ENCODE measurements around the gene CBX8.

CBX8 gene

DNA sequence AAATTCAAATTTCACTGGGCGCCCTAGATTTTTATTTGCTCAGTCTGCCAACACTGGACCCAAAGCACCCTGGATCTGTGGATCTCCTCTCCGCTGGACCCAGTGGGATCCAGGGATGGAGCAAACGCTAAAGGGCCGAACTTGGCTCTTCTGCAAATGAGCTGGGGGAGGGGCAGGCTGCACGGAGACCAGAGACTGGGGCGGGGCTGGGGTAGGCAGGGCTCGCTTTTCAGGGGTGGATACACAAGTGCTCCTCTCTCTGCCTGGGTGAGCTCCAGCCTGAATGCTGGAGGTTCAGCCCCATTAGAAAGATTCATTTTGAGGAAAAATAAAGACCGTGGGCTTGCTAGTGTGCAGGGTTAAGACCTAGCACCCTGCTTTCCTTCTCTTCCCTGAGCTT is 33.4 kb upstream of the CBX8 start:
- Histone ChIP-seq H3K27me3 (peaks cover 77% of the 10 kb centered on the region), H3K4me3 (ENCODE audit: low read depth in 1 of 2, low read length in 1 of 2) (no peak overlapping the region), H3K36me3 (peaks cover 28% of the 10 kb centered on the region), H3K4me1 (ENCODE audit: control insufficient read depth in 1 of 2, insufficient read depth in 1 of 2, low read depth in 1 of 2, low read length in 1 of 2) (peaks cover 20 to 30% of the 10 kb centered on the region in 2 experiments), H3K27ac (no peak overlapping the region), H3K9me3 (no peaks in the 10 kb centered on the region)
- TF ChIP-seq, protein P1, sequence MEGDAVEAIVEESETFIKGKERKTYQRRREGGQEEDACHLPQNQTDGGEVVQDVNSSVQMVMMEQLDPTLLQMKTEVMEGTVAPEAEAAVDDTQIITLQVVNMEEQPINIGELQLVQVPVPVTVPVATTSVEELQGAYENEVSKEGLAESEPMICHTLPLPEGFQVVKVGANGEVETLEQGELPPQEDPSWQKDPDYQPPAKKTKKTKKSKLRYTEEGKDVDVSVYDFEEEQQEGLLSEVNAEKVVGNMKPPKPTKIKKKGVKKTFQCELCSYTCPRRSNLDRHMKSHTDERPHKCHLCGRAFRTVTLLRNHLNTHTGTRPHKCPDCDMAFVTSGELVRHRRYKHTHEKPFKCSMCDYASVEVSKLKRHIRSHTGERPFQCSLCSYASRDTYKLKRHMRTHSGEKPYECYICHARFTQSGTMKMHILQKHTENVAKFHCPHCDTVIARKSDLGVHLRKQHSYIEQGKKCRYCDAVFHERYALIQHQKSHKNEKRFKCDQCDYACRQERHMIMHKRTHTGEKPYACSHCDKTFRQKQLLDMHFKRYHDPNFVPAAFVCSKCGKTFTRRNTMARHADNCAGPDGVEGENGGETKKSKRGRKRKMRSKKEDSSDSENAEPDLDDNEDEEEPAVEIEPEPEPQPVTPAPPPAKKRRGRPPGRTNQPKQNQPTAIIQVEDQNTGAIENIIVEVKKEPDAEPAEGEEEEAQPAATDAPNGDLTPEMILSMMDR (IDR thresholded peaks at IDR 0.05) = no peak

DNA sequence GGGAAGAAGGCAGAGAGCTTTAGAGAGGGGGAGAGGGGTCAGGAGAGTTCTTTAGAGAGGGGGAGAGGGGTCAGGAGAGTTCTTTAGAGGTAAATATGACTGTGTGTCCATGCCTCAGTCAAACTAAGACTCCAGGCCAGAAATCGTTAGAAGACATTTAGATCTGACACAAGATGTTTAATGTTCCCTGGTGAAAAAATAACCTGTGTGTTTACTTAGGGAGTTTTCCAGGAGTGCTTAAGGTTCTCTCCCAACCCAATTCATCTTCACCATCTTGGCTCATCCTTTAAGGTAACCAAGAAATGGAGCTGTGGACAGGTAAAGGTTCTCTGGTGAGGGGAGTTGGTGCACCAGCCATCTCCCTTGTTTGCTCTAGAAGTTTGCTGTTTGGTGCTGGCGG is 32.6 kb upstream of the CBX8 start:
- Histone ChIP-seq H3K36me3 (peaks cover 19% of the 10 kb centered on the region), H3K27ac (no peak overlapping the region), H3K4me3 (ENCODE audit: low read depth in 1 of 2, low read length in 1 of 2) (no peak overlapping the region), H3K9me3 (no peaks in the 10 kb centered on the region), H3K27me3 (peaks cover 86% of the 10 kb centered on the region), H3K4me1 (ENCODE audit: control insufficient read depth in 1 of 2, insufficient read depth in 1 of 2, low read depth in 1 of 2, low read length in 1 of 2) (peaks cover 20 to 30% of the 10 kb centered on the region in 2 experiments)
- TF ChIP-seq, protein P1 (IDR thresholded peaks at IDR 0.05) = no peak

- no peak overlapping the region for H3K4me3 ChIP-seq (ENCODE audit: low read depth in 1 of 2, low read length in 1 of 2)
- TF ChIP-seq, protein P1 (IDR thresholded peaks at IDR 0.05) = no peak
- no peaks in the 10 kb centered on the region for H3K9me3 ChIP-seq
- H3K27me3 ChIP-seq = peaks cover 90% of the 10 kb centered on the region
- peaks cover 20 to 30% of the 10 kb centered on the region in 2 experiments for H3K4me1 ChIP-seq (ENCODE audit: control insufficient read depth in 1 of 2, insufficient read depth in 1 of 2, low read depth in 1 of 2, low read length in 1 of 2)
- H3K36me3 ChIP-seq = peaks cover 15% of the 10 kb centered on the region
- H3K27ac ChIP-seq = no peak overlapping the region
Observed at GRCh38 chr17:79829004-79829403, 32.1 kb upstream of the CBX8 start.

DNA sequence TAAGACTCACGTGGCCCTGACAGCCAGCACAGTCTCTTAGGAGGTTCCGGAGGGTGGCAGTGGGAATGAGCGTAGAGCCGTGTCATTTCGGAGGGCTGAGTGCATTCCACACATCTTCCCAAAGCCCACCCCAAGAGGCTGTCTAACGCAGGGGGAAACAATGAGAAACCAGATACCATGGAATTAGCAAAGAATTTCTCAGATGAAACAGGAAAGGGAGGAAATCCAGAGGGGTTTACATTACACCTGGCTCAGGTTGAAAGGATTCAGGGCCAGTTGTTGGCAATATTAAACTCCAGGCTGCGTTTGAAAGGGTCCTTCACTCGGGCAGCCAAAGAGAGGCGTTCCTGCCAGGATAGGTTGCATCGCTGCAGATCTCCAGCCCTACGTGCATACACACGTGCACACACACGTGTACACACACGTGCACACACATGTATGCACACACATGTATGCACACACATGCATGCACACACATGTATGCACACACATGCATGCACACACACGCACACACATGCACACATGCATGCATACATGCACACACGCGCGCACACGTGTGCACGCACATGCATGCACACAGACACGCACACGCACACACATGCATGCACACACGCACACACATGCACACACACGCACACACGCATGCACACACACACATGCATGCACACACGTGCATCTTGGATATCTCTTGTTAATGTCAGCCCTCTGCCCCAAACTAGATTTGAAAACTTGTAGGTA is 30.1 kb upstream of the CBX8 start:
- Histone ChIP-seq H3K27ac (no peak overlapping the region), H3K4me3 (ENCODE audit: low read depth in 1 of 2, low read length in 1 of 2) (no peak overlapping the region), H3K27me3 (peaks cover 100% of the 10 kb centered on the region), H3K4me1 (ENCODE audit: control insufficient read depth in 1 of 2, insufficient read depth in 1 of 2, low read depth in 1 of 2, low read length in 1 of 2) (peaks cover 10 to 16% of the 10 kb centered on the region in 2 experiments), H3K9me3 (no peaks in the 10 kb centered on the region), H3K36me3 (no peaks in the 10 kb centered on the region)
- TF ChIP-seq, protein P1 (IDR thresholded peaks at IDR 0.05) = no peak

GRCh38 chr17:79826204-79826680 is 29.4 kb upstream of the CBX8 start:
- no peak overlapping the region for H3K27ac ChIP-seq
- TF ChIP-seq, protein P1 (IDR thresholded peaks at IDR 0.05) = no peak
- H3K36me3 ChIP-seq = no peaks in the 10 kb centered on the region
- H3K4me3 ChIP-seq (ENCODE audit: low read depth in 1 of 2, low read length in 1 of 2) = no peak overlapping the region
- H3K4me1 ChIP-seq (ENCODE audit: control insufficient read depth in 1 of 2, insufficient read depth in 1 of 2, low read depth in 1 of 2, low read length in 1 of 2) = peaks cover 10% of the 10 kb centered on the region in 2 experiments
- H3K27me3 ChIP-seq = peaks cover 100% of the 10 kb centered on the region
- H3K9me3 ChIP-seq = no peaks in the 10 kb centered on the region

Data from neutrophil (primary cell).